Panc1 (cell line): ENCODE data around the gene MRPL50.

Source experiments
- CTCF ChIP-seq: fragments of 450-650 bp; IDR thresholded peaks from 2 replicates; pipeline ENCODE4 v1.5.1; 2017; ENCODE audit warnings: mild to moderate bottlenecking
- POLR2AphosphoS5 ChIP-seq: IDR thresholded peaks from 2 replicates; pipeline ENCODE4 v1.6.1; 2012; ENCODE audit warnings: mild to moderate bottlenecking, low read depth, low read length, moderate library complexity
- SIN3A ChIP-seq: IDR thresholded peaks from 2 replicates; pipeline ENCODE4 v1.6.1; 2012; ENCODE audit warnings: low read depth, mild to moderate bottlenecking, low read length, moderate library complexity, borderline replicate concordance; ENCODE audit not compliant: insufficient read depth

GRCh38 chr9:101383361-101383760 lies 15.1 kb downstream of the MRPL50 start:
- TF ChIP-seq CTCF, result no peak
- no peak for TF ChIP-seq POLR2AphosphoS5
- no peak for TF ChIP-seq SIN3A
